HepG2 (cell line): Measurements from ENCODE around the gene TCERG1. TPM values are rescaled to one million over a fixed set of nuclear protein-coding genes. Genes with fewer than 3 reads are reported as not detected.

Experiments
- ATAC-seq: fragments of 200-7000 bp; cut with Tn5 transposase; 3 replicates; pipeline ENCODE4 v1.9.1; 2020; ENCODE audit warnings: mild to moderate bottlenecking, moderate library complexity
- BruUV-seq: library from RNA; stranded (reverse); fragments of 400-500 nt; replicated peaks from 2 replicates; lab custom pipeline; 2021; lab: Mats Ljungman, UMichigan
- CTCF ChIA-PET: fragments of 300-600 bp; formaldehyde crosslinking; extraction: SDS; loops from one replicate; lab custom pipeline; 2021; ENCODE audit warnings: low total read pairs, inconsistent platforms, low intra/inter-chr PET ratio; lab: Yijun Ruan, JAX
- POLR2A ChIA-PET: fragments of 350-600 bp; sonication (Branson Sonifier 250); formaldehyde crosslinking; loops from one replicate; lab custom pipeline; 2020; ENCODE audit warnings: antibody characterized with exemption, inconsistent platforms; lab: Yijun Ruan, JAX
- DNase-seq: peaks from one replicate; pipeline ENCODE4 v3.0.0-alpha.2; 2015; ENCODE audit warnings: low spot score
- FAIRE-seq: peaks from 3 replicates; lab custom pipeline; 2011; peaks lifted over from hg19 to GRCh38; lab: Jason Lieb, UNC
- H2AFZ ChIP-seq: one replicate; pipeline ENCODE4 v1.6.1; 2011; ENCODE audit warnings: low read length, inconsistent platforms
- H3K27ac ChIP-seq: fragments of 300-600 bp; 3 replicates; pipeline ENCODE4 v1.8.0; 2011; ENCODE audit warnings: mixed run types, mild to moderate bottlenecking, mixed read lengths, low read length, inconsistent platforms; ENCODE audit not compliant: insufficient read depth; ENCODE audit errors: extremely low read length
- H3K27me3 ChIP-seq, 2 experiments: fragments of 200-600 bp in 1 of 2; 2 replicates in 1 of 2; 3 replicates in 1 of 2; pipeline versions ENCODE4 v1.6.0 to v1.8.0; 2011; ENCODE audit warnings: low read length in 2 of 2, mild to moderate bottlenecking in 2 of 2, moderate library complexity in 2 of 2, inconsistent platforms in 1 of 2; ENCODE audit not compliant: insufficient read depth in 2 of 2, control insufficient read depth in 1 of 2
- H3K36me3 ChIP-seq, 2 experiments: fragments of 200-600 bp in 1 of 2; replicated peaks in 1 of 2; 2 replicates in 1 of 2; 3 replicates in 1 of 2; pipeline versions ENCODE4 v1.5.1 to v1.8.0; 2011; ENCODE audit warnings: low read length in 2 of 2, inconsistent platforms in 1 of 2; ENCODE audit not compliant: insufficient read depth in 2 of 2, control insufficient read depth in 1 of 2
- H3K4me1 ChIP-seq: 2 replicates; pipeline ENCODE4 v1.5.1; 2012; ENCODE audit warnings: low read length, inconsistent platforms; ENCODE audit not compliant: insufficient read depth
- H3K4me2 ChIP-seq: 2 replicates; pipeline ENCODE4 v1.6.0; 2011; ENCODE audit warnings: low read depth, low read length, inconsistent platforms
- H3K4me3 ChIP-seq, 3 experiments: fragments of 200-600 bp in 1 of 3; sonication (generic), shearing (Covaris generic) in 1 of 3; replicated peaks in 1 of 3; 2 replicates each; pipeline ENCODE4 v1.5.1; 2011 to 2016; ENCODE audit warnings: low read length in 3 of 3, inconsistent platforms in 2 of 3, low read depth in 2 of 3, mild to moderate bottlenecking in 2 of 3, control low read depth in 1 of 3, mixed read lengths in 1 of 3; ENCODE audit not compliant: insufficient read depth in 1 of 3
- H3K79me2 ChIP-seq: one replicate; pipeline ENCODE4 v1.6.1; 2011; ENCODE audit warnings: low read length, inconsistent platforms; ENCODE audit not compliant: insufficient read depth
- H3K9ac ChIP-seq: 2 replicates; pipeline ENCODE4 v1.6.0; 2011; ENCODE audit warnings: mild to moderate bottlenecking, low read depth, low read length, inconsistent platforms; ENCODE audit not compliant: insufficient read depth
- H3K9me3 ChIP-seq: 2 replicates; pipeline ENCODE4 v1.5.1; 2012; ENCODE audit warnings: mild to moderate bottlenecking, low read length
- H4K20me1 ChIP-seq: 2 replicates; pipeline ENCODE4 v1.6.0; 2011; ENCODE audit warnings: inconsistent platforms, mild to moderate bottlenecking, low read length, moderate library complexity; ENCODE audit not compliant: insufficient read depth
- ELF1 ChIP-seq: sonication (generic); formaldehyde crosslinking; IDR thresholded peaks from 2 replicates; pipeline ENCODE4 v1.4.0; 2020; ENCODE audit warnings: missing genetic modification reagents
- MTF2 ChIP-seq: sonication (generic); formaldehyde crosslinking; IDR thresholded peaks from 2 replicates; pipeline ENCODE4 v1.5.0; 2020; ENCODE audit warnings: missing genetic modification reagents, borderline replicate concordance
- RELA ChIP-seq: sonication (generic); formaldehyde crosslinking; IDR thresholded peaks from 2 replicates; pipeline ENCODE4 v1.4.0; 2020; ENCODE audit warnings: missing genetic modification reagents
- SIX1 ChIP-seq: sonication (generic); formaldehyde crosslinking; IDR thresholded peaks from 2 replicates; pipeline ENCODE4 v1.4.0; 2020; ENCODE audit warnings: missing genetic modification reagents, borderline replicate concordance
- SMARCE1 ChIP-seq: fragments of 450-650 bp; IDR thresholded peaks from 2 replicates; pipeline ENCODE4 v1.6.1; 2017; ENCODE audit warnings: borderline replicate concordance
- SRSF4 ChIP-seq: fragments of 200-400 bp; formaldehyde crosslinking; IDR thresholded peaks from one replicate; pipeline ENCODE4 v1.6.1; 2018; ENCODE audit warnings: mild to moderate bottlenecking, low read depth, low read length, moderate library complexity; ENCODE audit not compliant: poor library complexity, severe bottlenecking
- TSC22D2 ChIP-seq: sonication (generic); formaldehyde crosslinking; IDR thresholded peaks from 2 replicates; pipeline ENCODE4 v1.5.1; 2020; ENCODE audit warnings: missing genetic modification reagents, mild to moderate bottlenecking, borderline replicate concordance
- ZC3H13 ChIP-seq: sonication (generic); formaldehyde crosslinking; IDR thresholded peaks from 2 replicates; pipeline ENCODE4 v1.8.1; 2023; ENCODE audit warnings: mild to moderate bottlenecking, missing genetic modification reagents, moderate library complexity
- ZNF251 ChIP-seq: sonication (generic); formaldehyde crosslinking; IDR thresholded peaks from 2 replicates; pipeline ENCODE4 v1.9.0; 2021; ENCODE audit warnings: mild to moderate bottlenecking, missing genetic modification reagents
- ZNF496 ChIP-seq: sonication (generic); formaldehyde crosslinking; IDR thresholded peaks from 2 replicates; pipeline ENCODE4 v1.8.1; 2023; ENCODE audit warnings: mild to moderate bottlenecking, moderate library complexity, missing genetic modification reagents; ENCODE audit not compliant: insufficient replicate concordance
- ZNF563 ChIP-seq: sonication (generic); formaldehyde crosslinking; IDR thresholded peaks from 2 replicates; pipeline ENCODE4 v1.8.0; 2022; ENCODE audit warnings: mild to moderate bottlenecking, moderate library complexity, missing genetic modification reagents
- ZNF572 ChIP-seq: sonication (generic); formaldehyde crosslinking; IDR thresholded peaks from 2 replicates; pipeline ENCODE4 v1.5.1; 2020; ENCODE audit warnings: mild to moderate bottlenecking, missing genetic modification reagents
- ZSCAN31 ChIP-seq: sonication (generic); formaldehyde crosslinking; IDR thresholded peaks from 2 replicates; pipeline ENCODE4 v1.5.0; 2020; ENCODE audit warnings: low read depth, mild to moderate bottlenecking, missing genetic modification reagents
- ZUFSP ChIP-seq: sonication (generic); formaldehyde crosslinking; IDR thresholded peaks from 2 replicates; pipeline ENCODE4 v1.9.0; 2021; ENCODE audit warnings: missing genetic modification reagents, mild to moderate bottlenecking, borderline replicate concordance
- WGBS: methylation state at CpG from one replicate; pipeline ENCODE4 v1.1.6; 2017; ENCODE audit warnings: low lambda C conversion rate; 5-methylcytosine and 5-hydroxymethylcytosine counted together
- in situ Hi-C: cut with HindIII; loops from 2 replicates; pipeline ENCODE4 v1.10.0; 2017; ENCODE audit warnings: low pct_unique_long_range_greater_than_20kb; ENCODE audit not compliant: extremely low pct_ligation_motif_present
- intact Hi-C: fragments of 100-400 bp; cut with micrococcal nuclease; formaldehyde crosslinking; loops from one replicate; pipeline ENCODE4 v1.10.0; 2022; ENCODE audit not compliant: unreplicated experiment
- polyA plus RNA-seq, 8 experiments: library from polyadenylated mRNA; depleted of rRNA in 3 of 8; stranded (reverse) in 7 of 8; unstranded in 1 of 8; fragments of >200 nt; fragmentation: Illumina TruSeq in 4 of 8; extraction: Trizol in 4 of 8; gene quantifications; 2 replicates each; pipeline versions ENCODE4 v1.2.1 to v1.2.3, GENCODE V29; 2011 to 2016; ENCODE audit warnings: low read depth in 4 of 8, missing spikeins in 1 of 8, mixed read lengths in 1 of 8; ENCODE audit not compliant: insufficient read depth in 1 of 8
- total RNA-seq, 5 experiments: library from RNA; depleted of rRNA; stranded (reverse); fragments of >200 nt; fragmentation: Illumina TruSeq; extraction: Trizol; gene quantifications; 2 replicates each; pipeline ENCODE4 v1.2.3, GENCODE V29; 2016; ENCODE audit warnings: low read depth in 1 of 5
- TF ChIP-seq, protein P1 (sequence below): sonication (generic); formaldehyde crosslinking; conservative IDR thresholded peaks from 2 replicates; pipeline ENCODE4 v1.4.0; 2020; ENCODE audit warnings: missing genetic modification reagents
- TF ChIP-seq, protein P2 (sequence below): sonication (generic); formaldehyde crosslinking; IDR thresholded peaks from 2 replicates; pipeline ENCODE4 v1.5.1; 2020; ENCODE audit warnings: mild to moderate bottlenecking, missing genetic modification reagents, borderline replicate concordance

Gene TCERG1
- total and polyA plus RNA-seq, 2 of the 13 experiments (the other 11 are each of a cell fraction or from before 2014, with no cell fraction given), result 71.7 to 86.6 TPM

DNA sequence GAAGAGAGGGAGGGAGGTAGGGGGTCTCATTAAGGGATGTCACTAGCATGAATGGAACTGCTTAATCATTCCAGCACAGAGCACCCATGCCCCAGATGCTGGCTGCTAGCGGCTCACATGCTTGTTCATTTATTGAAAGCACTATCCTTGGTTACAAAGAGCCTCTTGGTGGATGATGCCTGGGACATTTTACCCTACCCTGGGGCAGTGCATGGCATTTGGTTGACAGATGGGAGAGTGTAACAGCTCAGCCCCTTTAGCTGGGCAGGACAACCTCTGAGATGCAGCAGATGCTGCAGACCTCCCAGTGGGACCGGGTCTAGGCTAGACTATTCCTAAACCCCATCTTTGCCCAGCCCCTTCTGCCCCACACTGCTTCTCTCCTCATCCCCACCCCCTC is 46.9 kb upstream of the TCERG1 start:
- no TSS peak for BruUV-seq
- peaks cover 0 to 33% of the 10 kb centered on the region in 2 experiments; a peak in 3 of 5 replicates for H3K27me3 ChIP-seq
- no peaks in the 10 kb centered on the region for H3K9me3 ChIP-seq
- no peak overlapping the region for H3K9ac ChIP-seq
- H3K79me2 ChIP-seq, result no peaks in the 10 kb centered on the region
- in situ Hi-C loops (no loop called here), intact Hi-C loops (no loop called here)
- no peak overlapping the region for H2AFZ ChIP-seq
- POLR2A ChIA-PET, result no interaction called here
- FAIRE-seq, result no peak
- no peak overlapping the region for H3K4me3 ChIP-seq
- H3K4me2 ChIP-seq, result no peak overlapping the region
- ATAC-seq, result no peak
- CTCF ChIA-PET, result no interaction called here
- H3K36me3 ChIP-seq, result no peaks in the 10 kb centered on the region
- 5% methylated on average over 2 of the region's 2 CpGs for WGBS
- no peaks in the 10 kb centered on the region for H4K20me1 ChIP-seq
- H3K4me1 ChIP-seq, result no peaks in the 10 kb centered on the region
- TF ChIP-seq ZNF496 (no peak), ZSCAN31 (CRISPR knock-in tag) (no peak), ELF1 (CRISPR knock-in tag) (no peak), ZNF572 (CRISPR knock-in tag) (no peak), SRSF4 (no peak), ZNF251 (CRISPR knock-in tag) (no peak), SIX1 (CRISPR knock-in tag) (no peak), ZUFSP (CRISPR knock-in tag) (no peak), MTF2 (CRISPR knock-in tag) (no peak), TSC22D2 (CRISPR knock-in tag) (no peak), SMARCE1 (no peak), ZC3H13 (CRISPR knock-in tag) (no peak), RELA (CRISPR knock-in tag) (no peak), ZNF563 (CRISPR knock-in tag) (no peak)
- TF ChIP-seq, protein P1, sequence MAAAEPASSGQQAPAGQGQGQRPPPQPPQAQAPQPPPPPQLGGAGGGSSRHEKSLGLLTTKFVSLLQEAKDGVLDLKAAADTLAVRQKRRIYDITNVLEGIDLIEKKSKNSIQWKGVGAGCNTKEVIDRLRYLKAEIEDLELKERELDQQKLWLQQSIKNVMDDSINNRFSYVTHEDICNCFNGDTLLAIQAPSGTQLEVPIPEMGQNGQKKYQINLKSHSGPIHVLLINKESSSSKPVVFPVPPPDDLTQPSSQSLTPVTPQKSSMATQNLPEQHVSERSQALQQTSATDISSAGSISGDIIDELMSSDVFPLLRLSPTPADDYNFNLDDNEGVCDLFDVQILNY (CRISPR knock-in tag), result no peak
- TF ChIP-seq, protein P2, sequence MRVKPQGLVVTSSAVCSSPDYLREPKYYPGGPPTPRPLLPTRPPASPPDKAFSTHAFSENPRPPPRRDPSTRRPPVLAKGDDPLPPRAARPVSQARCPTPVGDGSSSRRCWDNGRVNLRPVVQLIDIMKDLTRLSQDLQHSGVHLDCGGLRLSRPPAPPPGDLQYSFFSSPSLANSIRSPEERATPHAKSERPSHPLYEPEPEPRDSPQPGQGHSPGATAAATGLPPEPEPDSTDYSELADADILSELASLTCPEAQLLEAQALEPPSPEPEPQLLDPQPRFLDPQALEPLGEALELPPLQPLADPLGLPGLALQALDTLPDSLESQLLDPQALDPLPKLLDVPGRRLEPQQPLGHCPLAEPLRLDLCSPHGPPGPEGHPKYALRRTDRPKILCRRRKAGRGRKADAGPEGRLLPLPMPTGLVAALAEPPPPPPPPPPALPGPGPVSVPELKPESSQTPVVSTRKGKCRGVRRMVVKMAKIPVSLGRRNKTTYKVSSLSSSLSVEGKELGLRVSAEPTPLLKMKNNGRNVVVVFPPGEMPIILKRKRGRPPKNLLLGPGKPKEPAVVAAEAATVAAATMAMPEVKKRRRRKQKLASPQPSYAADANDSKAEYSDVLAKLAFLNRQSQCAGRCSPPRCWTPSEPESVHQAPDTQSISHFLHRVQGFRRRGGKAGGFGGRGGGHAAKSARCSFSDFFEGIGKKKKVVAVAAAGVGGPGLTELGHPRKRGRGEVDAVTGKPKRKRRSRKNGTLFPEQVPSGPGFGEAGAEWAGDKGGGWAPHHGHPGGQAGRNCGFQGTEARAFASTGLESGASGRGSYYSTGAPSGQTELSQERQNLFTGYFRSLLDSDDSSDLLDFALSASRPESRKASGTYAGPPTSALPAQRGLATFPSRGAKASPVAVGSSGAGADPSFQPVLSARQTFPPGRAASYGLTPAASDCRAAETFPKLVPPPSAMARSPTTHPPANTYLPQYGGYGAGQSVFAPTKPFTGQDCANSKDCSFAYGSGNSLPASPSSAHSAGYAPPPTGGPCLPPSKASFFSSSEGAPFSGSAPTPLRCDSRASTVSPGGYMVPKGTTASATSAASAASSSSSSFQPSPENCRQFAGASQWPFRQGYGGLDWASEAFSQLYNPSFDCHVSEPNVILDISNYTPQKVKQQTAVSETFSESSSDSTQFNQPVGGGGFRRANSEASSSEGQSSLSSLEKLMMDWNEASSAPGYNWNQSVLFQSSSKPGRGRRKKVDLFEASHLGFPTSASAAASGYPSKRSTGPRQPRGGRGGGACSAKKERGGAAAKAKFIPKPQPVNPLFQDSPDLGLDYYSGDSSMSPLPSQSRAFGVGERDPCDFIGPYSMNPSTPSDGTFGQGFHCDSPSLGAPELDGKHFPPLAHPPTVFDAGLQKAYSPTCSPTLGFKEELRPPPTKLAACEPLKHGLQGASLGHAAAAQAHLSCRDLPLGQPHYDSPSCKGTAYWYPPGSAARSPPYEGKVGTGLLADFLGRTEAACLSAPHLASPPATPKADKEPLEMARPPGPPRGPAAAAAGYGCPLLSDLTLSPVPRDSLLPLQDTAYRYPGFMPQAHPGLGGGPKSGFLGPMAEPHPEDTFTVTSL, result no peak
- DNase-seq, result no peak
- H3K27ac ChIP-seq, result no peak overlapping the region
